Epithelial cell of esophagus (primary cell): Measurements from ENCODE around the gene USP21.
"Not testable (repeated sequence)": the region's sequence is repeated elsewhere in the genome, so short reads cannot be mapped to it uniquely, and the experiment has no call there.

Experiments used
- DNase-seq: peaks from one replicate; pipeline ENCODE4 v3.0.0; 2010; ENCODE audit warnings: low read depth
- H3K4me3 ChIP-seq: 2 replicates; pipeline ENCODE4 v1.5.1; 2011; ENCODE audit warnings: mild to moderate bottlenecking, low read length, control low read depth
- TF ChIP-seq, protein P1 (sequence below): IDR thresholded peaks from 2 replicates; pipeline ENCODE4 v1.5.1; 2011; ENCODE audit warnings: low read depth, mild to moderate bottlenecking, low read length, control low read depth, inconsistent platforms; ENCODE audit not compliant: insufficient read depth; ENCODE audit errors: missing control alignments

The USP21 gene, protein sequence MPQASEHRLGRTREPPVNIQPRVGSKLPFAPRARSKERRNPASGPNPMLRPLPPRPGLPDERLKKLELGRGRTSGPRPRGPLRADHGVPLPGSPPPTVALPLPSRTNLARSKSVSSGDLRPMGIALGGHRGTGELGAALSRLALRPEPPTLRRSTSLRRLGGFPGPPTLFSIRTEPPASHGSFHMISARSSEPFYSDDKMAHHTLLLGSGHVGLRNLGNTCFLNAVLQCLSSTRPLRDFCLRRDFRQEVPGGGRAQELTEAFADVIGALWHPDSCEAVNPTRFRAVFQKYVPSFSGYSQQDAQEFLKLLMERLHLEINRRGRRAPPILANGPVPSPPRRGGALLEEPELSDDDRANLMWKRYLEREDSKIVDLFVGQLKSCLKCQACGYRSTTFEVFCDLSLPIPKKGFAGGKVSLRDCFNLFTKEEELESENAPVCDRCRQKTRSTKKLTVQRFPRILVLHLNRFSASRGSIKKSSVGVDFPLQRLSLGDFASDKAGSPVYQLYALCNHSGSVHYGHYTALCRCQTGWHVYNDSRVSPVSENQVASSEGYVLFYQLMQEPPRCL

DNA sequence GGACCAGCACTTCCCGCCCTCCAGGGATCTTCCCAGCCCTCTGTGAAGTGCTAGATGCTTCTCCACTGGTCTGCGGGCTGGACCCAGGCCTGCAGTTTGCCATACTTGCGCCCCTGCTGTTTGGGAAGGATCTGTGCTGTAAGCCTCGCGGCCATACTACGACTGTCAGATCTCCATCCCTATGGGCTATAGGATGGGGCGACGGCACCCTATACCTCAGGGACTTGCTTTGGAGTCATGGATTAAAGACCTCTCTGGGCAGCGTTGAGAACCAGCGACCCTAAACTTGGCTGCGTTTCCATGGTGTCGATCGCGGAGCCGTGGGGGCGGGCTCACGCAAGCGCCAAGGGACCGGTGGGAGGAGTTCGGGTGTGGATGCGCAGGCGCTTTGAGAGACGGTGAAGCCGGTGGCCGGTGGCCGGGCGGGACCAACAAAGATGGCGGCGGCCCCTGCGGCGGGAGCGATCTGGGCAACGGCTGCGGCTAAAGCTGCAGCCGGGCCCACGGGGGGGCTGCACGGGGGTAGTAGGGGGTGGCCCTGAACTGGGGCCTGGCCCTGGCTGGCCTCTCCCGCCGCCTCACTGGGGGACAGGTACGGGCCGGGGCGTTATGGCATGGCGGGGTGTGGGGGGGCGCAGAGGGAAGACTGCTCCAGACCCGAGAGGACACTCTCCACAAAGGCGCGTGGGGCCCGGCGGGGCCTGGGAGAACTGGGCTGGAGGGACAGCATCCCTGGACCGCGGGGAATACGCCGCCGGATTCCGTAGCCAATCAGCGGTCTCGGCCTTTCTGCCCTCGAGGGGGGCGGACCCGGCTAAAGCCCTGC is at the start of gene USP21:
TSS of gene USP21 (plus strand) at position 414 of the 826 bp plus-strand sequence. CDS start 1,141 bp downstream, outside the sequence.
- DNase-seq: peak; percentile 90
- TF ChIP-seq, protein P1, sequence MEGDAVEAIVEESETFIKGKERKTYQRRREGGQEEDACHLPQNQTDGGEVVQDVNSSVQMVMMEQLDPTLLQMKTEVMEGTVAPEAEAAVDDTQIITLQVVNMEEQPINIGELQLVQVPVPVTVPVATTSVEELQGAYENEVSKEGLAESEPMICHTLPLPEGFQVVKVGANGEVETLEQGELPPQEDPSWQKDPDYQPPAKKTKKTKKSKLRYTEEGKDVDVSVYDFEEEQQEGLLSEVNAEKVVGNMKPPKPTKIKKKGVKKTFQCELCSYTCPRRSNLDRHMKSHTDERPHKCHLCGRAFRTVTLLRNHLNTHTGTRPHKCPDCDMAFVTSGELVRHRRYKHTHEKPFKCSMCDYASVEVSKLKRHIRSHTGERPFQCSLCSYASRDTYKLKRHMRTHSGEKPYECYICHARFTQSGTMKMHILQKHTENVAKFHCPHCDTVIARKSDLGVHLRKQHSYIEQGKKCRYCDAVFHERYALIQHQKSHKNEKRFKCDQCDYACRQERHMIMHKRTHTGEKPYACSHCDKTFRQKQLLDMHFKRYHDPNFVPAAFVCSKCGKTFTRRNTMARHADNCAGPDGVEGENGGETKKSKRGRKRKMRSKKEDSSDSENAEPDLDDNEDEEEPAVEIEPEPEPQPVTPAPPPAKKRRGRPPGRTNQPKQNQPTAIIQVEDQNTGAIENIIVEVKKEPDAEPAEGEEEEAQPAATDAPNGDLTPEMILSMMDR: peak; percentile 63
- H3K4me3 ChIP-seq: peak within 1 kb of the TSS; percentile 84

DNA sequence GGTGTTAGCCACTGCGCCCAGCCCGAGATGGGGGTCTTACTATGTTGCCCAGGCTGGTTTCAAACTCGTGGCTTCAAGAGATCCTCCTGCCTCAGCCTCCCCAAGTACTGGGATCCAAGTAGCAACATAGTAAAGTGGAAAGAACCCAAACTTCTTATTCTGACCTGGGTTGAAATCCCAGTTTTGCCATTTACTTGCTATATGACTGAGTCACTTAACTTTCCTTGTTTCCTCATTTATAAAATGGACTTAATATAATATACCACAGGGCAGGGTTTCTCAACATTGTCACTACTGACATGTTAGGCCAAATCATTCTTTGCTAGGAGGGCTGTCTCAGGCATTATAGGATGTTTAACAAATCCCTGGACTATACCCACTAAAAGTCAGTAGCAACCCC is 48.2 kb upstream of the USP21 start:
- H3K4me3 ChIP-seq: no peak overlapping the region
- DNase-seq: no peak
- TF ChIP-seq, protein P1: no peak

DNA sequence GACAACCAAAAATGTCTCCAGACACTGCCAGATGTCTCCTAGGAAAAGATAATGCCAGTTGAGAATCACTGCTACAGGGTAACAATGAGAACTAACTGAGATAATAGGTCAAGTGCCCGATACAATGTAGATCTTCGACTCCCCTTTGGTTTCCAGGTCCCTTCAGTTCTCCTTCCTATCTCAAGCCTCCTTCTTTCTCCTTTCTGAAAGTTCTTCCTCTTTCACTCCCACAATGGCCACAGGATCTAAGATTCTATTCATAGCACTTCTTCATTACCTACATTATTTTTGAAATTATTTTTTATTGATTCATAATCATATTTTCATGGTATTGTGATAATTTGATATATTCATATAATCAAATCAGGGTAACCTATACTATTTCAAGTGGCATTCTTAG is 47.8 kb upstream of the USP21 start:
- TF ChIP-seq, protein P1: no peak
- DNase-seq: no peak
- no peak overlapping the region for H3K4me3 ChIP-seq

DNA sequence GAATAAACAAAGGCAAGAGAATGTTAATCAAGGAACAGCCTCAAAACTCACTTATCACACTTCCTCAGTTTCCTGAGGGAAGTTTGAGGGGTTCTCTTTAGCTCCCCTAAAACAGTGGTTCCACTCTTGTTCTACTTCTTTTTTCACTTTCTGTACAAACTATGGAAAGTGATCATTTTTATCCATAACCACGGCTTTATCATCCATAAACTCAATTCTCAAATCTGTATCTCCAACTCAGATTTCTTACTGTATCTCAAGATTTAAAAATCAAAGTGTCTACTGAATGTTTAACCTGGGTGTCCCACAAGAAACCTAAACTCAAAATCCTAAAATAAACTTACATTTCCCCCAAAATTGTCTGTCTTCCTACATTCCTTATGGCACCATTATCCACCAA is 45.4 kb upstream of the USP21 start:
- TF ChIP-seq, protein P1: no peak
- DNase-seq: no peak
- no peak overlapping the region for H3K4me3 ChIP-seq

DNA sequence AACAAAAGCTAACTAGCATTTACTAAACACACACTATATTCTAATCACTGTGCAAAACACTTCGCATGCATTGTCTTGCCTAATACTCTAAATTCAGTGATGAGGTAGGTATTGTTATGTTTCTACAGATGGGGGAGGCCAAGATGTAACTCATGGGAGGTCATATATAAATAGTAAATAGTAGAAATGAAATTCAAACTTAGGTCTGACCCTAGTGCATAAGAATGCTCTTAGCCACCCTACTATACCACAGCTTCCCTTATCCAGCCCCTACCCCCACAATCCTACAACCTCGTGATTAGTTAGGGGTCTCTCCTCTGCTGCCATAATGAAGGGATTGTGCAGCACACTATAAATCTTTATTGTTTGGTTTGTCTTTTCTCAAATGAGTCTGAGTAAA is 44.7 kb upstream of the USP21 start:
- TF ChIP-seq, protein P1: no peak
- DNase-seq: no peak
- H3K4me3 ChIP-seq: no peak overlapping the region

DNA sequence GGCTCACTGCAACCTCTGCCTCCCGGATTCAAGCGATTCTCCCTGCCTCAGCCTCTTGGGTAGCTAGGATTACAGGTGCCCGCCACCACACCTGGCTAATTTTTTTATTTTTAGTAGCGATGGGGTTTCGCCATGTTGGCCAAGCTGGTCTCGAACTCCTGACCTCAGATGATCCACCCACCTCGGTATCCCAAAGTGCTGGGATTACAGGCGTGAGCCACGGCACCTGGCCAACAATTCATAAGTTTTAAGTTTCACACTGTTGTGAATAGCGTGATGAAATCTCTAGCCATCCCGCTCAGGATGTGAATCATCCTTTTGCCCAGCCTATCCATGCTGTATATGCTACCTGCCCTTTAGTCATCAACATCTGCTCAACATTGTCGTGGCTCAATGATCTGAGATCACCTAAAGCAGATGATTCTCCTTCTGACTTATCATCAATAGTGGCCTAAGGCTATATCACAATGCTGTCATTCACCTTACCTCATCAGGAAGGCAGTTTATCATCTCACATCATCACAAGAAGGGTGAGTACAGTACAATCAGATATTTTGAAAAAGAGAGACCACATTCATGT is 44.1 kb upstream of the USP21 start:
- H3K4me3 ChIP-seq: no peak overlapping the region
- TF ChIP-seq, protein P1: no peak
- DNase-seq: peak; percentile 99

DNA sequence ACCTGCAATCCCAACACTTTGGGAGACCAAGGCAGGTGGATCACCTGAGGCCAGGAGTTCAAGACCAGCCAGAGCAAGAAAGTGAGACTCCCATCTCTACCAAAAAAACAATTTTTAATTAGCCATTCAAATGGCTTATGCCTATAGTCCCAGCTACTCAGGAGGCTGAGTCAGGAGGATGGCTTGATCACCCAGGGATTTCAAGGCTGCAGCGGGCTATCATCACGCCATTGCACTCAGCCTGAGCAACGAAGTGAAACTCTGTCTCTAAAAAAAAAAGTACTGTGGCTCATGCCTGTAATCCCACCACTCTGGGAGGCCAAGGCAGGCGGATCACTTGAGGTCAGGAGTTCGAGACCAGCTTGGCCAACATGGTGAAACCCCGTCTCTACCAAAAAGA is 43.3 kb upstream of the USP21 start:
- H3K4me3 ChIP-seq, DNase-seq: not testable (repeated sequence)
